K562 (cell line): Measurements from ENCODE around the gene SLC10A3. TPM values are rescaled to one million over a fixed set of nuclear protein-coding genes. Genes with fewer than 3 reads are reported as not detected.

Experiments used
- ATAC-seq: fragments of 200-7000 bp; cut with Tn5 transposase; 3 replicates; pipeline ENCODE4 v1.9.1; 2020; ENCODE audit warnings: moderate library complexity
- BruUV-seq: library from RNA; stranded (reverse); fragments of 400-500 nt; replicated peaks from 2 replicates; lab custom pipeline; 2021; lab: Mats Ljungman, UMichigan
- CTCF ChIA-PET: fragments of 300-600 bp; formaldehyde crosslinking; extraction: SDS; loops from one replicate; lab custom pipeline; 2021; ENCODE audit warnings: low intra/inter-chr PET ratio; lab: Yijun Ruan, JAX
- POLR2A ChIA-PET: fragments of 300-600, 350-650 bp; sonication (Branson Sonifier 250); formaldehyde crosslinking; extraction: SDS; loops from one replicate; lab custom pipeline; 2021; ENCODE audit warnings: antibody characterized with exemption, inconsistent platforms; lab: Yijun Ruan, JAX
- DNase-seq, 4 experiments: peaks; one replicate each; pipeline versions ENCODE4 v3.0.0 to v3.0.0-alpha.2; 2011 to 2018; ENCODE audit warnings: low spot score in 3 of 4, mixed read lengths in 3 of 4; ENCODE audit errors: extremely low read depth in 1 of 4
- FAIRE-seq: peaks from 2 replicates; lab custom pipeline; 2011; peaks lifted over from hg19 to GRCh38; lab: Jason Lieb, UNC
- H2AFZ ChIP-seq: 2 replicates; pipeline ENCODE4 v1.6.0; 2011; ENCODE audit warnings: low read depth, low read length, control low read depth, inconsistent platforms
- H3K27ac ChIP-seq: fragments of 200-600 bp; 3 replicates; pipeline ENCODE4 v1.8.0; 2011; ENCODE audit warnings: low read depth, mild to moderate bottlenecking, control low read depth, inconsistent platforms, low read length, moderate library complexity, mixed read lengths; ENCODE audit errors: extremely low read depth
- H3K27me3 ChIP-seq, 2 experiments: fragments of 300-600 bp in 1 of 2; 2 replicates in 1 of 2; 3 replicates in 1 of 2; pipeline versions ENCODE4 v1.6.0 to v1.8.0; 2011; ENCODE audit warnings: inconsistent platforms in 2 of 2, low read length in 2 of 2, mild to moderate bottlenecking in 1 of 2, mixed read lengths in 1 of 2, moderate library complexity in 1 of 2; ENCODE audit not compliant: control insufficient read depth in 2 of 2, insufficient read depth in 2 of 2
- H3K36me3 ChIP-seq: fragments of 300-600 bp; 3 replicates; pipeline ENCODE4 v1.8.0; 2011; ENCODE audit warnings: mild to moderate bottlenecking, low read length, inconsistent platforms; ENCODE audit not compliant: control insufficient read depth, insufficient read depth
- H3K4me1 ChIP-seq, 2 experiments: fragments of 200-600 bp in 1 of 2; replicated peaks in 1 of 2; 2 replicates in 1 of 2; 3 replicates in 1 of 2; pipeline versions ENCODE4 v1.5.1 to v1.8.0; 2011; ENCODE audit warnings: inconsistent platforms in 2 of 2, low read length in 2 of 2, mild to moderate bottlenecking in 1 of 2, mixed read lengths in 1 of 2, moderate library complexity in 1 of 2; ENCODE audit not compliant: control insufficient read depth in 2 of 2, insufficient read depth in 2 of 2
- H3K4me2 ChIP-seq: 2 replicates; pipeline ENCODE4 v1.6.1; 2011; ENCODE audit warnings: low read length, control low read depth, inconsistent platforms, mixed read lengths; ENCODE audit not compliant: insufficient read depth
- H3K4me3 ChIP-seq: fragments of 200-600 bp; sonication (generic), shearing (Covaris generic); 2 replicates; pipeline ENCODE4 v1.5.1; 2016; ENCODE audit warnings: control low read depth, inconsistent platforms
- H3K79me2 ChIP-seq: fragments of 200-600 bp; 3 replicates; pipeline ENCODE4 v1.8.0; 2011; ENCODE audit warnings: low read length, inconsistent platforms; ENCODE audit not compliant: control insufficient read depth, insufficient read depth
- H3K9ac ChIP-seq, 2 experiments: 2 replicates each; pipeline versions ENCODE4 v1.6.0 to v1.6.1; 2011; ENCODE audit warnings: low read depth in 2 of 2, low read length in 2 of 2, control low read depth in 1 of 2, inconsistent platforms in 1 of 2, mild to moderate bottlenecking in 1 of 2, mixed read lengths in 1 of 2; ENCODE audit not compliant: insufficient read depth in 1 of 2
- H3K9me1 ChIP-seq: one replicate; pipeline ENCODE4 v1.6.0; 2011; ENCODE audit warnings: inconsistent platforms, mild to moderate bottlenecking, low read length, moderate library complexity; ENCODE audit not compliant: control insufficient read depth, insufficient read depth
- H3K9me3 ChIP-seq: replicated peaks from 2 replicates; pipeline ENCODE4 v1.5.1; 2011; ENCODE audit warnings: low read depth, low read length, inconsistent platforms; ENCODE audit not compliant: control insufficient read depth, insufficient read depth
- H4K20me1 ChIP-seq: replicated peaks from 2 replicates; pipeline ENCODE4 v1.6.1; 2011; ENCODE audit warnings: low read length, inconsistent platforms, mixed read lengths; ENCODE audit not compliant: control insufficient read depth, insufficient read depth
- ESRRB ChIP-seq: fragments of 250-450 bp; sonication (Bioruptor Pico); IDR thresholded peaks from 2 replicates; pipeline ENCODE4 v1.5.0; 2020; ENCODE audit warnings: mild to moderate bottlenecking, moderate library complexity, borderline replicate concordance
- FOXA3 ChIP-seq, 2 experiments: fragments of 450-650 bp in 1 of 2; sonication (generic) in 1 of 2; formaldehyde crosslinking; IDR thresholded peaks in 1 of 2; conservative IDR thresholded peaks in 1 of 2; 2 replicates each; pipeline versions ENCODE4 v1.4.0 to v1.8.0; 2020 to 2022; ENCODE audit warnings: mild to moderate bottlenecking in 2 of 2, missing genetic modification reagents in 1 of 2
- HSF4 ChIP-seq: fragments of 250-450 bp; sonication (Bioruptor Pico); IDR thresholded peaks from 2 replicates; pipeline ENCODE4 v2.1.2; 2022; ENCODE audit warnings: mild to moderate bottlenecking, moderate library complexity, borderline replicate concordance
- IFI16 ChIP-seq: fragments of 250-450 bp; sonication (Bioruptor Pico); IDR thresholded peaks from 2 replicates; pipeline ENCODE4 v2.1.2; 2022; ENCODE audit warnings: mild to moderate bottlenecking, inconsistent platforms
- ILF3 ChIP-seq: fragments of 450-650 bp; IDR thresholded peaks from 2 replicates; pipeline ENCODE4 v1.6.1; 2018; ENCODE audit warnings: antibody characterized with exemption, mild to moderate bottlenecking, moderate library complexity, borderline replicate concordance
- MCM5 ChIP-seq: fragments of 450-650 bp; IDR thresholded peaks from 2 replicates; pipeline ENCODE4 v1.6.1; 2016; ENCODE audit warnings: low read depth
- POLR3A ChIP-seq: IDR thresholded peaks from 2 replicates; pipeline ENCODE4 v1.6.1; 2011; ENCODE audit warnings: borderline replicate concordance, mild to moderate bottlenecking, moderate library complexity; ENCODE audit not compliant: insufficient read length, insufficient read depth; ENCODE audit errors: extremely low read depth
- SAFB2 ChIP-seq: fragments of 200-400 bp; formaldehyde crosslinking; IDR thresholded peaks from 2 replicates; pipeline ENCODE4 v1.6.1; 2018; ENCODE audit warnings: borderline replicate concordance, low read length, low read depth, moderate library complexity; ENCODE audit not compliant: severe bottlenecking
- SMAD4 ChIP-seq: fragments of 250-450 bp; sonication (Bioruptor Pico); conservative IDR thresholded peaks from 2 replicates; pipeline ENCODE4 v1.8.0; 2021; ENCODE audit warnings: inconsistent platforms, mild to moderate bottlenecking, moderate library complexity
- TAL1 ChIP-seq: fragments of 450-650 bp; IDR thresholded peaks from 2 replicates; pipeline ENCODE4 v1.6.1; 2016; ENCODE audit warnings: mild to moderate bottlenecking
- TCFL5 ChIP-seq: fragments of 250-450 bp; sonication (Bioruptor Pico); conservative IDR thresholded peaks from 2 replicates; pipeline ENCODE4 v1.6.1; 2021; ENCODE audit warnings: mild to moderate bottlenecking, moderate library complexity, matching md5 sums
- ZBED1 ChIP-seq: IDR thresholded peaks from 2 replicates; pipeline ENCODE4 v1.6.1; 2014
- ZNF12 ChIP-seq: sonication (generic); formaldehyde crosslinking; IDR thresholded peaks from 2 replicates; pipeline ENCODE4 v1.4.0; 2020; ENCODE audit warnings: mild to moderate bottlenecking, missing genetic modification reagents
- ZNF77 ChIP-seq: fragments of 250-450 bp; sonication (Bioruptor Pico); IDR thresholded peaks from 2 replicates; pipeline ENCODE4 v1.5.0; 2020
- WGBS: fragments of 100-300 bp; shearing (Covaris generic); methylation state at CpG from one replicate; pipeline ENCODE4 v1.1.6; 2016; ENCODE audit warnings: low coverage, mixed read lengths; ENCODE audit not compliant: insufficient coverage; ENCODE audit errors: missing lambda C conversion rate; 5-methylcytosine and 5-hydroxymethylcytosine counted together
- in situ Hi-C: fragments of 300-500 bp; cut with MboI; formaldehyde crosslinking; loops from 4 replicates; pipeline ENCODE4 v1.15.0; 2018; ENCODE audit warnings: inconsistent platforms, mixed read lengths
- intact Hi-C: fragments of 100-400 bp; cut with micrococcal nuclease; formaldehyde crosslinking; loops from 2 replicates; pipeline ENCODE4 v1.14.2; 2022
- polyA plus RNA-seq, 8 experiments: library from polyadenylated mRNA; depleted of rRNA in 4 of 8; stranded (reverse) in 5 of 8; unstranded in 3 of 8; fragments of >200 nt; fragmentation: Nextera tagmentation in 2 of 8; fragmentation: Illumina TruSeq in 1 of 8; extraction: Ambion mirVana in 2 of 8; extraction: Trizol in 1 of 8; gene quantifications; 2 replicates each; pipeline versions ENCODE4 v1.2.1 to v1.2.3, GENCODE V29; 2011 to 2014; ENCODE audit warnings: inconsistent platforms in 1 of 8, missing spikeins in 1 of 8
- total RNA-seq, 7 experiments: library from RNA; depleted of rRNA in 6 of 7; stranded (reverse); fragments of >200 nt in 6 of 7; fragmentation: Illumina TruSeq in 2 of 7; extraction: Trizol in 2 of 7; gene quantifications; 2 replicates each; pipeline versions ENCODE4 v1.2.1 to v1.2.3, GENCODE V29; 2011 to 2021; ENCODE audit warnings: low replicate concordance in 1 of 7
- TF ChIP-seq, protein P1 (sequence below): IDR thresholded peaks from 3 replicates; pipeline ENCODE4 v1.6.1; 2011; ENCODE audit warnings: borderline replicate concordance, mild to moderate bottlenecking; ENCODE audit not compliant: insufficient read length, insufficient read depth
- TF ChIP-seq, protein P2 (sequence below): IDR thresholded peaks from 2 replicates; pipeline ENCODE4 v1.6.1; 2012; ENCODE audit warnings: low read depth, low read length, improper control_type of control experiment, borderline replicate concordance
- TF ChIP-seq, protein P3 (sequence below), 2 experiments: fragments of 450-650 bp in 1 of 2; sonication (generic) in 1 of 2; formaldehyde crosslinking in 1 of 2; IDR thresholded peaks in 1 of 2; conservative IDR thresholded peaks in 1 of 2; 2 replicates each; pipeline versions ENCODE4 v1.6.1 to v1.8.1; 2016 to 2023; ENCODE audit warnings: mild to moderate bottlenecking in 2 of 2, moderate library complexity in 2 of 2, inconsistent platforms in 1 of 2, missing genetic modification reagents in 1 of 2

Gene SLC10A3
- total and polyA plus RNA-seq, 9 of the 15 experiments (the other 6 are each of a cell fraction or from before 2014, with no cell fraction given): 5.2 to 30.6 (median 16.7) TPM

DNA sequence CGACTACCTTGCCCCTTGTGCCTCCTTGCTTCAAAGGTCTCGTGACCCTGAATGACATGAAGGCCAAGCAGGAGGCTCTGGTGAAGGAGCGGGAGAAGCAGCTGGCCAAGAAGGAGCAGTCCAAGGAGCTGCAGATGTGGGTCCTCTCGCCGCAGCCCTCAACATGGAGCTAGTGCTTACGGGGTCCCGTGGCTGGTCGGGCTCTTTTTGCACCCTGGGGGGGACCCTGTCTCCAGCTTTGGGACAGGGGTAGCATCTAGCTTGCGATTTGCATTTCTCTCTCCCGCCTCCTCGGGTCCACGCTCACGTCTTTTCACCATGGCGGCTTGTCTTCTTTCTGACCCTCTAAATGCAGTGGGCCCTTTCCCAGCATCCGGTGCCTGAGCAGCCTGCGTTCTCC, 44.7 kb downstream of the SLC10A3 start:
- Histone ChIP-seq H2AFZ (no peak overlapping the region), H3K27ac (no peak overlapping the region), H3K27me3 (no peaks in the 10 kb centered on the region), H3K79me2 (peaks cover 18% of the 10 kb centered on the region), H3K4me2 (no peak overlapping the region), H4K20me1 (no peaks in the 10 kb centered on the region), H3K9me3 (no peaks in the 10 kb centered on the region), H3K4me3 (no peak overlapping the region), H3K9ac (peak overlapping the region in 1 of 2 experiments; percentile 97; a peak in 2 of 4 replicates), H3K9me1 (no peaks in the 10 kb centered on the region), H3K36me3 (peaks cover 66% of the 10 kb centered on the region; the same call in 2 of the 3 replicates), H3K4me1 (peaks cover 9 to 37% of the 10 kb centered on the region in 2 experiments; a peak in 4 of 5 replicates)
- intact Hi-C loops (no loop called here), in situ Hi-C loops (no loop called here)
- CTCF ChIA-PET: no interaction called here
- POLR2A ChIA-PET: interaction anchor here (0.6 to 1.7 kb wide), 4 partner anchors 10 to 43 kb away, joined by 3 to 10 read pairs (median 3); partner anchors contain the start of gene PLXNA3
- 100% methylated on average over 8 of the region's 16 CpGs for WGBS
- FAIRE-seq (no peak), ATAC-seq (no peak), DNase-seq (no peak)
- no peak for TF ChIP-seq FOXA3 (CRISPR knock-in tag; conservative IDR thresholded peaks at IDR 0.05 in 1 of 2, IDR thresholded peaks at IDR 0.05 in 1 of 2)
- TF ChIP-seq ZNF12 (CRISPR knock-in tag): no peak
- no peak for TF ChIP-seq TAL1
- no peak for TF ChIP-seq ESRRB (CRISPR knock-in tag)
- TF ChIP-seq SAFB2: no peak
- TF ChIP-seq, protein P1, sequence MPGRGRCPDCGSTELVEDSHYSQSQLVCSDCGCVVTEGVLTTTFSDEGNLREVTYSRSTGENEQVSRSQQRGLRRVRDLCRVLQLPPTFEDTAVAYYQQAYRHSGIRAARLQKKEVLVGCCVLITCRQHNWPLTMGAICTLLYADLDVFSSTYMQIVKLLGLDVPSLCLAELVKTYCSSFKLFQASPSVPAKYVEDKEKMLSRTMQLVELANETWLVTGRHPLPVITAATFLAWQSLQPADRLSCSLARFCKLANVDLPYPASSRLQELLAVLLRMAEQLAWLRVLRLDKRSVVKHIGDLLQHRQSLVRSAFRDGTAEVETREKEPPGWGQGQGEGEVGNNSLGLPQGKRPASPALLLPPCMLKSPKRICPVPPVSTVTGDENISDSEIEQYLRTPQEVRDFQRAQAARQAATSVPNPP: no peak
- no peak for TF ChIP-seq ZBED1
- TF ChIP-seq TCFL5 (CRISPR knock-in tag): no peak
- no peak for TF ChIP-seq MCM5
- TF ChIP-seq POLR3A: no peak
- TF ChIP-seq, protein P2, sequence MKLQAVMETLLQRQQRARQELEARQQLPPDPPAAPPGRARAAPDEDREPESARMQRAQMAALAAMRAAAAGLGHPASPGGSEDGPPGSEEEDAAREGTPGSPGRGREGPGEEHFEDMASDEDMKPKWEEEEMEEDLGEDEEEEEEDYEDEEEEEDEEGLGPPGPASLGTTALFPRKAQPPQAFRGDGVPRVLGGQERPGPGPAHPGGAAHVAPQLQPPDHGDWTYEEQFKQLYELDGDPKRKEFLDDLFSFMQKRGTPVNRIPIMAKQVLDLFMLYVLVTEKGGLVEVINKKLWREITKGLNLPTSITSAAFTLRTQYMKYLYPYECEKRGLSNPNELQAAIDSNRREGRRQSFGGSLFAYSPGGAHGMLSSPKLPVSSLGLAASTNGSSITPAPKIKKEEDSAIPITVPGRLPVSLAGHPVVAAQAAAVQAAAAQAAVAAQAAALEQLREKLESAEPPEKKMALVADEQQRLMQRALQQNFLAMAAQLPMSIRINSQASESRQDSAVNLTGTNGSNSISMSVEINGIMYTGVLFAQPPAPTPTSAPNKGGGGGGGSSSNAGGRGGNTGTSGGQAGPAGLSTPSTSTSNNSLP: no peak
- TF ChIP-seq HSF4: no peak
- TF ChIP-seq, protein P3, sequence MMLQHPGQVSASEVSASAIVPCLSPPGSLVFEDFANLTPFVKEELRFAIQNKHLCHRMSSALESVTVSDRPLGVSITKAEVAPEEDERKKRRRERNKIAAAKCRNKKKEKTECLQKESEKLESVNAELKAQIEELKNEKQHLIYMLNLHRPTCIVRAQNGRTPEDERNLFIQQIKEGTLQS (IDR thresholded peaks at IDR 0.05): no peak
- TF ChIP-seq, protein P3 (CRISPR knock-in tag; conservative IDR thresholded peaks at IDR 0.05): no peak
- no peak for TF ChIP-seq SMAD4 (CRISPR knock-in tag)
- no peak for TF ChIP-seq ILF3
- no peak for TF ChIP-seq IFI16 (CRISPR knock-in tag)
- no peak for TF ChIP-seq ZNF77 (CRISPR knock-in tag)
- BruUV-seq: no TSS peak
